GM21529 (cell line): ENCODE data around the gene TBK1.

Source experiments
- ATAC-seq: cut with Tn5 transposase; IDR thresholded peaks from one replicate; pipeline ENCODE4 v1.9.1; 2021; ENCODE audit not compliant: unreplicated experiment

TBK1 gene

GRCh38 chr12:64451687-64452558, at the start of gene TBK1:
Gene TBK1 (plus strand): TSS chr12:64452120. CDS start chr12:64455871, 3,751 bp downstream.
- ATAC-seq: peak; percentile 87

GRCh38 chr12:64402181-64402580, 49.7 kb upstream of the TBK1 start:
- no peak for ATAC-seq

GRCh38 chr12:64403707-64404469, 48.0 kb upstream of the TBK1 start, which contains the start of gene XPOT:
Gene XPOT (plus strand): TSS chr12:64404392. CDS start chr12:64410036, 5,644 bp downstream.
- ATAC-seq: peak; percentile 94

GRCh38 chr12:64404470-64405256, 47.3 kb upstream of the TBK1 start:
- ATAC-seq: peak; percentile 50

- no peak for ATAC-seq
Observed at GRCh38 chr12:64407342-64408223, 44.3 kb upstream of the TBK1 start.

- no peak for ATAC-seq
Observed at GRCh38 chr12:64411427-64411826, 40.5 kb upstream of the TBK1 start.

GRCh38 chr12:64412459-64412858, 39.5 kb upstream of the TBK1 start:
- ATAC-seq: no peak

- ATAC-seq: no peak
Observed at GRCh38 chr12:64413884-64414283, 38.0 kb upstream of the TBK1 start.

GRCh38 chr12:64418209-64418608, 33.7 kb upstream of the TBK1 start:
- ATAC-seq: no peak

- no peak for ATAC-seq
Observed at GRCh38 chr12:64419696-64420095, 32.2 kb upstream of the TBK1 start.

GRCh38 chr12:64427988-64428387, 23.9 kb upstream of the TBK1 start:
- ATAC-seq: no peak

- ATAC-seq: no peak
Observed at GRCh38 chr12:64428956-64429355, 23.0 kb upstream of the TBK1 start.

GRCh38 chr12:64430886-64431285, 21.0 kb upstream of the TBK1 start:
- ATAC-seq: no peak

- ATAC-seq: no peak
Observed at GRCh38 chr12:64431791-64432190, 20.1 kb upstream of the TBK1 start.

- no peak for ATAC-seq
Observed at GRCh38 chr12:64433915-64434314, 18.0 kb upstream of the TBK1 start.

GRCh38 chr12:64440100-64440499, 11.8 kb upstream of the TBK1 start:
- ATAC-seq: no peak

- no peak for ATAC-seq
Observed at GRCh38 chr12:64445490-64445889, 6.4 kb upstream of the TBK1 start.

- no peak for ATAC-seq
Observed at GRCh38 chr12:64446295-64446694, 5.6 kb upstream of the TBK1 start.

GRCh38 chr12:64450057-64450640, 1.8 kb upstream of the TBK1 start:
- ATAC-seq: no peak
